ENCODE measurements around the gene TACR1.
"Not testable (repeated sequence)": the region's sequence is repeated elsewhere in the genome, so short reads cannot be mapped to it uniquely, and the experiment has no call there.

TACR1 gene

GRCh38 chr2:75076088-75076487 is 123.2 kb downstream of the TACR1 start:
- DNase-seq, result no peak

- DNase-seq, result no peak
Observed at GRCh38 chr2:75074708-75075107, 124.6 kb downstream of the TACR1 start.

- no peak for DNase-seq
Observed at GRCh38 chr2:75074228-75074627, 125.1 kb downstream of the TACR1 start.

GRCh38 chr2:75071766-75072165 is 127.6 kb downstream of the TACR1 start:
- no peak for DNase-seq

GRCh38 chr2:75068546-75068945 is 130.8 kb downstream of the TACR1 start:
- DNase-seq, result no peak

GRCh38 chr2:75067506-75067905 is 131.8 kb downstream of the TACR1 start:
- DNase-seq, result no peak

GRCh38 chr2:75066121-75066902 is 133.0 kb downstream of the TACR1 start:
- DNase-seq, result no peak

- DNase-seq, result no peak
Observed at GRCh38 chr2:75065402-75066008, 133.8 kb downstream of the TACR1 start.

- DNase-seq, result peak; percentile 37
Observed at GRCh38 chr2:75064691-75065396, 134.5 kb downstream of the TACR1 start.

- DNase-seq, result no peak
Observed at GRCh38 chr2:75063906-75064305, 135.4 kb downstream of the TACR1 start.

GRCh38 chr2:75058427-75058826 is 140.9 kb downstream of the TACR1 start:
- DNase-seq, result no peak

GRCh38 chr2:75057150-75057549 is 142.2 kb downstream of the TACR1 start:
- DNase-seq, result not testable (repeated sequence)

- DNase-seq, result no peak
Observed at GRCh38 chr2:75055820-75056675, 143.3 kb downstream of the TACR1 start.

GRCh38 chr2:75055142-75055819 is 144.0 kb downstream of the TACR1 start:
- no peak for DNase-seq

- DNase-seq, result no peak
Observed at GRCh38 chr2:75054296-75054695, 145.0 kb downstream of the TACR1 start.

- DNase-seq, result no peak
Observed at GRCh38 chr2:75053484-75054112, 145.7 kb downstream of the TACR1 start.

GRCh38 chr2:75047992-75048625 is 151.2 kb downstream of the TACR1 start:
- no peak for DNase-seq

GRCh38 chr2:75047189-75047991 is 151.9 kb downstream of the TACR1 start:
- DNase-seq, result no peak

GRCh38 chr2:75045526-75046050 is 153.7 kb downstream of the TACR1 start:
- DNase-seq, result no peak

GRCh38 chr2:75044291-75044690 is 155.0 kb downstream of the TACR1 start:
- no peak for DNase-seq

Measured in CD4-positive, alpha-beta T cell treated with Interleukin-21 for 1 hour (primary cell).